Heart right ventricle (tissue), 16 donors: Measurements from ENCODE around the gene ENTPD8. TPM values are rescaled to one million over a fixed set of nuclear protein-coding genes. Genes with fewer than 3 reads are reported as not detected.

ENCODE experiments used
- ATAC-seq, 8 donors: fragments of 200-7000 bp; cut with Tn5 transposase; one replicate each; pipeline ENCODE4 v1.9.1; 2020; ENCODE audit warnings: mild to moderate bottlenecking in 8 of 8, moderate library complexity in 8 of 8, moderate number of reproducible peaks in 1 of 8
- DNase-seq, 2 donors: peaks; one replicate each; pipeline ENCODE4 v3.0.0-alpha.2; 2020
- H3K27ac ChIP-seq, 10 donors: fragments of 200-600 bp; sonication (generic) in 2 of 10; one replicate each; pipeline versions ENCODE4 v1.5.0 to v1.8.0; 2020 to 2022; ENCODE audit warnings: mild to moderate bottlenecking in 3 of 10
- H3K27me3 ChIP-seq, 7 donors: fragments of 200-600 bp; one replicate each; pipeline ENCODE4 v1.8.0; 2021 to 2022; ENCODE audit warnings: mild to moderate bottlenecking in 2 of 7
- H3K36me3 ChIP-seq, 9 donors: fragments of 200-600 bp; sonication (generic) in 1 of 9; one replicate each; pipeline versions ENCODE4 v1.5.0 to v1.8.0; 2020 to 2022; ENCODE audit warnings: mild to moderate bottlenecking in 2 of 9
- H3K4me1 ChIP-seq, 9 donors: fragments of 200-600 bp; sonication (generic) in 1 of 9; one replicate each; pipeline versions ENCODE4 v1.5.0 to v1.8.0; 2020 to 2022; ENCODE audit warnings: mild to moderate bottlenecking in 4 of 9
- H3K4me3 ChIP-seq, 10 donors: fragments of 200-600 bp; sonication (generic) in 2 of 10; one replicate each; pipeline versions ENCODE4 v1.5.0 to v1.8.0; 2020 to 2022; ENCODE audit warnings: mild to moderate bottlenecking in 7 of 10, moderate library complexity in 2 of 10
- H3K9me3 ChIP-seq, 11 donors: fragments of 200-600 bp in 10 of 11; sonication (generic) in 2 of 11; one replicate each; pipeline versions ENCODE4 v1.5.0 to v1.8.0; 2013 to 2022; ENCODE audit warnings: mild to moderate bottlenecking in 2 of 11, control low read depth in 1 of 11, moderate library complexity in 1 of 11
- WGBS, 2 donors: extraction: QIAGEN DNeasy Blood & Tissue Kit; methylation state at CpG; one replicate each; pipeline ENCODE4 v1.1.7; 2013; ENCODE audit warnings: inconsistent platforms in 1 of 2; 5-methylcytosine and 5-hydroxymethylcytosine counted together
- intact Hi-C, 10 donors: fragments of 100-400 bp; cut with DNase I; formaldehyde crosslinking; loops; one replicate each; pipeline versions ENCODE4 v1.11.1 to v1.14.2; 2022
- polyA plus RNA-seq, 2 donors: library from polyadenylated mRNA; stranded (reverse); fragments of 200-250 nt; gene quantifications; one replicate each; pipeline ENCODE4 v1.2.3, GENCODE V29; 2013
- total RNA-seq, 10 donors: library from RNA; stranded (reverse); fragmentation: NEBNext Ultra II Directional in 3 of 10; extraction: Animal tissue kit (Norgen Biotek cat#: 25700) in 3 of 10; gene quantifications; one replicate each; pipeline versions ENCODE4 v1.2.1 to v1.2.4, GENCODE V29; 2021 to 2023
- TF ChIP-seq, protein P1 (sequence below), 9 donors: fragments of 200-600 bp; sonication (generic) in 2 of 9; IDR thresholded peaks; one replicate each; pipeline versions ENCODE4 v1.5.0 to v1.8.0; 2021 to 2022; ENCODE audit warnings: antibody characterized with exemption in 9 of 9, mild to moderate bottlenecking in 5 of 9, moderate library complexity in 1 of 9
- donor health status: Arrhythmogenic right ventricular cardiomyopathy.
- donor health status: ischemic (EF 13 %, LVEDD 7.1; RV severe dilation, severe dysfunction).
- donor health status: healthy with polysubstance abuse.
- donor health status: DM: no; HTN: yes; CAD: no.
- donor health status: DM: no; HTN: no; CAD: no.
- donor health status: ischemic (EF 25% LVEDD 6.9; RV normal size, moderate dysfunction).
- donor health status: ischemic (EF 25% LVEDD 5.7; RV mildly dilated, moderate dysfunction).
- donor health status: healthy.
- donor health status: DM: yes; HTN: yes; CAD: no.
- donor health status: Ischemic cardiomyopathy.
- donor health status: ischemic (EF 35%, LVEDD 5.7; RV mildly dilated, moderate dysfunction).
- donor health status: nonischemic (EF 11% LVEDD 7.7; RV severe dilation, severe dysfunction).
- donor health status: DM: yes; HTN: yes; CAD: no.
- donor health status: PGD.
- donor health status: ischemic (EF 29% LVEDD 5.4; RV normal size, mild dysfunction).
- donor health status: nonischemic (EF 23%, LVEDD 6.1; RV moderate dilation, normal function).

ENTPD8 gene
- total and polyA plus RNA-seq, 12 donors, result 0.03 to 0.15 TPM; not detected in 10

GRCh38 chr9:137456061-137456863 lies 15.1 kb upstream of the ENTPD8 start:
- DNase-seq (no peak), ATAC-seq (no peak)
- no peaks in the 10 kb centered on the region for H3K9me3 ChIP-seq
- peaks cover 0 to 33% (median 0%) of the 10 kb centered on the region in 9 donors for H3K36me3 ChIP-seq
- no peaks in the 10 kb centered on the region for H3K27me3 ChIP-seq
- intact Hi-C loops, result loop anchor here in 2 of 10 donors (5.0 to 10.0 kb wide), 2 partner anchors 34 to 149 kb away; partner anchors contain the start of genes ARRDC1 (in 1 of the 2), EXD3 (in 1 of the 2) and NOXA1 (in 1 of the 2)
- TF ChIP-seq, protein P1, sequence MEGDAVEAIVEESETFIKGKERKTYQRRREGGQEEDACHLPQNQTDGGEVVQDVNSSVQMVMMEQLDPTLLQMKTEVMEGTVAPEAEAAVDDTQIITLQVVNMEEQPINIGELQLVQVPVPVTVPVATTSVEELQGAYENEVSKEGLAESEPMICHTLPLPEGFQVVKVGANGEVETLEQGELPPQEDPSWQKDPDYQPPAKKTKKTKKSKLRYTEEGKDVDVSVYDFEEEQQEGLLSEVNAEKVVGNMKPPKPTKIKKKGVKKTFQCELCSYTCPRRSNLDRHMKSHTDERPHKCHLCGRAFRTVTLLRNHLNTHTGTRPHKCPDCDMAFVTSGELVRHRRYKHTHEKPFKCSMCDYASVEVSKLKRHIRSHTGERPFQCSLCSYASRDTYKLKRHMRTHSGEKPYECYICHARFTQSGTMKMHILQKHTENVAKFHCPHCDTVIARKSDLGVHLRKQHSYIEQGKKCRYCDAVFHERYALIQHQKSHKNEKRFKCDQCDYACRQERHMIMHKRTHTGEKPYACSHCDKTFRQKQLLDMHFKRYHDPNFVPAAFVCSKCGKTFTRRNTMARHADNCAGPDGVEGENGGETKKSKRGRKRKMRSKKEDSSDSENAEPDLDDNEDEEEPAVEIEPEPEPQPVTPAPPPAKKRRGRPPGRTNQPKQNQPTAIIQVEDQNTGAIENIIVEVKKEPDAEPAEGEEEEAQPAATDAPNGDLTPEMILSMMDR (IDR thresholded peaks at IDR 0.05), result no peak
- no peak overlapping the region for H3K4me3 ChIP-seq
- whole genome bisulfite sequencing, 2 donors, result 87 to 95% methylated on average over 12 of the region's 12 CpGs
- no peak overlapping the region for H3K27ac ChIP-seq
- peaks cover 19 to 43% (median 30%) of the 10 kb centered on the region in 9 donors for H3K4me1 ChIP-seq

GRCh38 chr9:137455359-137455991 lies 14.3 kb upstream of the ENTPD8 start:
- Histone ChIP-seq H3K4me3 (no peak overlapping the region), H3K27ac (peak overlapping the region in 1 of 10 donors; percentile 71), H3K9me3 (no peaks in the 10 kb centered on the region), H3K27me3 (no peaks in the 10 kb centered on the region), H3K4me1 (peaks cover 19 to 40% (median 30%) of the 10 kb centered on the region in 9 donors), H3K36me3 (peaks cover 0 to 33% (median 0%) of the 10 kb centered on the region in 9 donors)
- DNase-seq, result no peak
- WGBS, 2 donors, result 89 to 91% methylated on average over 18 of the region's 18 CpGs
- no peak for ATAC-seq
- TF ChIP-seq, protein P1 (IDR thresholded peaks at IDR 0.05), result no peak
- intact Hi-C loops, result loop anchor here in 2 of 10 donors (5.0 to 10.0 kb wide), 2 partner anchors 33 to 149 kb away; partner anchors contain the start of genes ARRDC1 (in 1 of the 2), EXD3 (in 1 of the 2) and NOXA1 (in 1 of the 2)

GRCh38 chr9:137454597-137455358 lies 13.6 kb upstream of the ENTPD8 start:
- Histone ChIP-seq H3K27ac (peak overlapping the region in 9 of 10 donors; percentile 3 to 75 (median 67)), H3K27me3 (no peaks in the 10 kb centered on the region), H3K9me3 (no peaks in the 10 kb centered on the region), H3K4me3 (peak overlapping the region in 9 of 10 donors; percentile 19 to 54 (median 51)), H3K4me1 (peaks cover 19 to 37% (median 29%) of the 10 kb centered on the region in 9 donors), H3K36me3 (peaks cover 0 to 35% (median 0%) of the 10 kb centered on the region in 9 donors)
- ATAC-seq (peak in 5 of 8 donors; percentile 3 to 31 (median 10)), DNase-seq (no peak)
- TF ChIP-seq, protein P1 (IDR thresholded peaks at IDR 0.05), result no peak
- WGBS, 2 donors, result 58 to 60% methylated on average over 30 of the region's 30 CpGs
- intact Hi-C loops, result loop anchor here in 2 of 10 donors (5.0 to 10.0 kb wide), 2 partner anchors 32 to 150 kb away; partner anchors contain the start of genes ARRDC1 (in 1 of the 2), EXD3 (in 1 of the 2) and NOXA1 (in 1 of the 2)
